ENCODE data around the gene ZNF584. TPM values are rescaled to one million over a fixed set of nuclear protein-coding genes. Genes with fewer than 3 reads are reported as not detected.
"Not testable (repeated sequence)": the region's sequence is repeated elsewhere in the genome, so short reads cannot be mapped to it uniquely, and the experiment has no call there.

Gene ZNF584
- total RNA-seq, 1 donor from 2014 or later, result 31.1 TPM

GRCh38 chr19:58429745-58430144, 21.3 kb downstream of the ZNF584 start:
- Mint-ChIP-seq H3K4me3 (no peak overlapping the region), H3K27me3 (ENCODE audit: low read depth) (no peaks in the 10 kb centered on the region), H3K4me1 (no peaks in the 10 kb centered on the region), H3K27ac (ENCODE audit: unreplicated experiment) (peak overlapping the region; percentile 27), H3K36me3 (ENCODE audit: low read depth) (peaks cover 45% of the 10 kb centered on the region), H3K9me3 (peaks cover 20% of the 10 kb centered on the region)
- DNase-seq (ENCODE audit: low read depth, low spot score), result no peak
- TF ChIP-seq CTCF (conservative IDR thresholded peaks at IDR 0.05), result no peak

- no peak for DNase-seq (ENCODE audit: low read depth, low spot score)
- Mint-ChIP-seq H3K4me1 (no peaks in the 10 kb centered on the region), H3K27me3 (ENCODE audit: low read depth) (peaks cover 5% of the 10 kb centered on the region), H3K36me3 (ENCODE audit: low read depth) (peaks cover 55% of the 10 kb centered on the region), H3K9me3 (peaks cover 34% of the 10 kb centered on the region), H3K4me3 (no peak overlapping the region), H3K27ac (ENCODE audit: unreplicated experiment) (no peak overlapping the region)
- TF ChIP-seq CTCF (conservative IDR thresholded peaks at IDR 0.05), result no peak
These were observed 25.8 kb downstream of the ZNF584 start for GRCh38 chr19:58434217-58434616.

GRCh38 chr19:58439576-58440554, 31.4 kb downstream of the ZNF584 start, which contains the start of gene ZNF132:
ZNF132 (minus strand) TSS chr19:58440153; CDS start chr19:58439821, 332 bp downstream.
- peaks cover 5% of the 10 kb centered on the region for H3K27me3 Mint-ChIP-seq (ENCODE audit: low read depth)
- H3K9me3 Mint-ChIP-seq, result peaks cover 27% of the 10 kb centered on the region
- peaks cover 35% of the 10 kb centered on the region for H3K36me3 Mint-ChIP-seq (ENCODE audit: low read depth)
- peak within 1 kb of the TSS; percentile 67 for H3K4me3 Mint-ChIP-seq
- peak; percentile 9 for DNase-seq (ENCODE audit: low read depth, low spot score)
- no peak within 1 kb of the TSS for H3K27ac Mint-ChIP-seq (ENCODE audit: unreplicated experiment)
- H3K4me1 Mint-ChIP-seq, result no peaks in the 10 kb centered on the region
- TF ChIP-seq CTCF (conservative IDR thresholded peaks at IDR 0.05), result no peak

GRCh38 chr19:58440556-58440955, 32.1 kb downstream of the ZNF584 start:
- Mint-ChIP-seq H3K4me3 (peak overlapping the region; percentile 67), H3K27ac (ENCODE audit: unreplicated experiment) (no peak overlapping the region), H3K27me3 (ENCODE audit: low read depth) (peaks cover 5% of the 10 kb centered on the region), H3K9me3 (peaks cover 27% of the 10 kb centered on the region), H3K4me1 (no peaks in the 10 kb centered on the region), H3K36me3 (ENCODE audit: low read depth) (peaks cover 32% of the 10 kb centered on the region)
- no peak for DNase-seq (ENCODE audit: low read depth, low spot score)
- no peak for TF ChIP-seq CTCF (conservative IDR thresholded peaks at IDR 0.05)

GRCh38 chr19:58442986-58443385, 34.5 kb downstream of the ZNF584 start:
- not testable (repeated sequence) for H3K27me3 Mint-ChIP-seq (ENCODE audit: low read depth); H3K4me1 Mint-ChIP-seq; DNase-seq (ENCODE audit: low read depth, low spot score); H3K27ac Mint-ChIP-seq (ENCODE audit: unreplicated experiment); H3K4me3 Mint-ChIP-seq
- peaks cover 23% of the 10 kb centered on the region for H3K9me3 Mint-ChIP-seq
- peaks cover 24% of the 10 kb centered on the region for H3K36me3 Mint-ChIP-seq (ENCODE audit: low read depth)

- H3K4me3 Mint-ChIP-seq; H3K27ac Mint-ChIP-seq (ENCODE audit: unreplicated experiment); DNase-seq (ENCODE audit: low read depth, low spot score); H3K9me3 Mint-ChIP-seq; H3K36me3 Mint-ChIP-seq (ENCODE audit: low read depth): not testable (repeated sequence)
- Mint-ChIP-seq H3K27me3 (ENCODE audit: low read depth) (peaks cover 19% of the 10 kb centered on the region), H3K4me1 (peaks cover 19% of the 10 kb centered on the region)
These were observed 40.4 kb downstream of the ZNF584 start for GRCh38 chr19:58448860-58449259.

GRCh38 chr19:58449980-58450379, 41.5 kb downstream of the ZNF584 start:
- H3K4me1 Mint-ChIP-seq, result peaks cover 19% of the 10 kb centered on the region
- H3K27me3 Mint-ChIP-seq (ENCODE audit: low read depth), result peaks cover 19% of the 10 kb centered on the region
- H3K27ac Mint-ChIP-seq (ENCODE audit: unreplicated experiment); DNase-seq (ENCODE audit: low read depth, low spot score); H3K36me3 Mint-ChIP-seq (ENCODE audit: low read depth); H3K4me3 Mint-ChIP-seq; H3K9me3 Mint-ChIP-seq: not testable (repeated sequence)
